ENCODE measurements around the gene REEP1.

REEP1 gene

GRCh38 chr2:86234563-86235131 lies 102.8 kb downstream of the REEP1 start:
- no peak overlapping the region for H4K5ac ChIP-seq (ENCODE audit: low read length)

GRCh38 chr2:86233436-86233835 lies 104.0 kb downstream of the REEP1 start:
- Histone ChIP-seq H2BK15ac (replicated peaks; ENCODE audit: low read depth) (no peak overlapping the region), H3K27me3 (ENCODE audit: insufficient read depth, low read length, poor library complexity) (no peaks in the 10 kb centered on the region), H4K8ac (ENCODE audit: low read depth, low read length) (no peak overlapping the region), H2AK5ac (ENCODE audit: low read length) (no peak overlapping the region), H4K5ac (ENCODE audit: low read length) (no peak overlapping the region), H3K9ac (ENCODE audit: low read length) (no peak overlapping the region), H3K23ac (ENCODE audit: low read length) (no peak overlapping the region), H3K4me2 (ENCODE audit: low read length) (no peak overlapping the region), H2BK120ac (ENCODE audit: low read depth, low read length) (no peak overlapping the region), H2BK5ac (ENCODE audit: low read length) (no peak overlapping the region), H3K56ac (ENCODE audit: low read length) (no peak overlapping the region), H3K18ac (ENCODE audit: low read length) (no peak overlapping the region), H3K79me2 (ENCODE audit: control insufficient read depth, insufficient read depth, low read length) (no peaks in the 10 kb centered on the region), H3K4ac (ENCODE audit: low read depth, low read length) (no peak overlapping the region), H3K36me3 (ENCODE audit: control insufficient read depth, insufficient read depth, low read length) (no peaks in the 10 kb centered on the region), H3K27ac (ENCODE audit: low read depth, low read length) (no peak overlapping the region), H3K4me3 (ENCODE audit: low read length) (no peak overlapping the region), H3K4me1 (ENCODE audit: control insufficient read depth, low read depth, low read length) (no peaks in the 10 kb centered on the region), H3K79me1 (ENCODE audit: low read length) (no peaks in the 10 kb centered on the region)
- no CpG with 5 or more reads among the region's 4 CpGs for WGBS (ENCODE audit: extremely low coverage, insufficient coverage, low lambda C conversion rate)
- DNase-seq: no peak

More at GRCh38 chr2:86234563-86235131, 102.8 kb downstream of the REEP1 start:
- DNase-seq: no peak
- no peak overlapping the region for H3K9ac ChIP-seq (ENCODE audit: low read length)
- WGBS (ENCODE audit: extremely low coverage, insufficient coverage, low lambda C conversion rate): no CpG with 5 or more reads among the region's 3 CpGs
- H3K4me3 ChIP-seq (ENCODE audit: low read length): no peak overlapping the region
- no peak overlapping the region for H4K8ac ChIP-seq (ENCODE audit: low read depth, low read length)
- H3K4me2 ChIP-seq (ENCODE audit: low read length): no peak overlapping the region
- no peaks in the 10 kb centered on the region for H3K79me2 ChIP-seq (ENCODE audit: control insufficient read depth, insufficient read depth, low read length)
- no peak overlapping the region for H3K27ac ChIP-seq (ENCODE audit: low read depth, low read length)
- H3K56ac ChIP-seq (ENCODE audit: low read length): no peak overlapping the region
- H2BK5ac ChIP-seq (ENCODE audit: low read length): no peak overlapping the region
- H3K79me1 ChIP-seq (ENCODE audit: low read length): no peaks in the 10 kb centered on the region
- H2BK15ac ChIP-seq (replicated peaks; ENCODE audit: low read depth): no peak overlapping the region
- no peaks in the 10 kb centered on the region for H3K36me3 ChIP-seq (ENCODE audit: control insufficient read depth, insufficient read depth, low read length)
- no peaks in the 10 kb centered on the region for H3K27me3 ChIP-seq (ENCODE audit: insufficient read depth, low read length, poor library complexity)
- no peak overlapping the region for H2BK120ac ChIP-seq (ENCODE audit: low read depth, low read length)
- H3K18ac ChIP-seq (ENCODE audit: low read length): no peak overlapping the region
- H3K23ac ChIP-seq (ENCODE audit: low read length): no peak overlapping the region
- no peak overlapping the region for H3K4ac ChIP-seq (ENCODE audit: low read depth, low read length)
- no peak overlapping the region for H2AK5ac ChIP-seq (ENCODE audit: low read length)
- H3K4me1 ChIP-seq (ENCODE audit: control insufficient read depth, low read depth, low read length): no peaks in the 10 kb centered on the region

GRCh38 chr2:86232910-86233309 lies 104.5 kb downstream of the REEP1 start:
- no peaks in the 10 kb centered on the region for H3K4me1 ChIP-seq (ENCODE audit: control insufficient read depth, low read depth, low read length)
- no peak overlapping the region for H2BK120ac ChIP-seq (ENCODE audit: low read depth, low read length)
- no peak overlapping the region for H3K4me3 ChIP-seq (ENCODE audit: low read length)
- no peak for DNase-seq
- H3K56ac ChIP-seq (ENCODE audit: low read length): no peak overlapping the region
- H3K79me1 ChIP-seq (ENCODE audit: low read length): no peaks in the 10 kb centered on the region
- H3K9ac ChIP-seq (ENCODE audit: low read length): no peak overlapping the region
- no peak overlapping the region for H3K23ac ChIP-seq (ENCODE audit: low read length)
- H3K18ac ChIP-seq (ENCODE audit: low read length): no peak overlapping the region
- no peak overlapping the region for H4K5ac ChIP-seq (ENCODE audit: low read length)
- no CpG with 5 or more reads among the region's 6 CpGs for WGBS (ENCODE audit: extremely low coverage, insufficient coverage, low lambda C conversion rate)
- no peaks in the 10 kb centered on the region for H3K27me3 ChIP-seq (ENCODE audit: insufficient read depth, low read length, poor library complexity)
- H3K79me2 ChIP-seq (ENCODE audit: control insufficient read depth, insufficient read depth, low read length): no peaks in the 10 kb centered on the region
- H2BK5ac ChIP-seq (ENCODE audit: low read length): no peak overlapping the region
- H3K4me2 ChIP-seq (ENCODE audit: low read length): no peak overlapping the region
- H3K4ac ChIP-seq (ENCODE audit: low read depth, low read length): no peak overlapping the region
- no peak overlapping the region for H4K8ac ChIP-seq (ENCODE audit: low read depth, low read length)
- no peak overlapping the region for H2AK5ac ChIP-seq (ENCODE audit: low read length)
- no peak overlapping the region for H2BK15ac ChIP-seq (replicated peaks; ENCODE audit: low read depth)
- H3K27ac ChIP-seq (ENCODE audit: low read depth, low read length): no peak overlapping the region
- H3K36me3 ChIP-seq (ENCODE audit: control insufficient read depth, insufficient read depth, low read length): no peaks in the 10 kb centered on the region

DNA sequence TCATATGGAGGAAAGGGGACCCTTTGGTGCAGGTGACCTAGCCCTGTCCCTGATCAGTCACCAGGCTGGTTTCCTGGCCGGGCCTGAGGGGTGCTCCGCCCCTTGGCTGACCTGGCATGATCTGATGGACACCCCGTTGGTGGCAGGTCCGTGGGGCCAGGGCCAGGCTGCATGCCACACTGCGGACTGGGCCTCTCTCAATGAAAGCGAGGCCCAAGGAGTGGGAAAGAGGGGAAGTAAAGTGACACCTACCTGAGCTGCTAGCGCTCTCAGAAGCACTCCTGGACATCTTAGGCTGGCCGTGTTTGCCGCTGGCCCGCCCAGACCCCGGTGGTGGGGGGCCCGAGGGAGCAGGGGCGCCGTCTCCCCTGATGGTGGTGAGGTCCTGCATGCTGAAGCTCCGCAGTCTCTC lies 105.0 kb downstream of the REEP1 start:
- Histone ChIP-seq H3K9ac (ENCODE audit: low read length) (no peak overlapping the region), H2BK15ac (replicated peaks; ENCODE audit: low read depth) (no peak overlapping the region), H3K4me3 (ENCODE audit: low read length) (no peak overlapping the region), H3K4me2 (ENCODE audit: low read length) (no peak overlapping the region), H3K27ac (ENCODE audit: low read depth, low read length) (no peak overlapping the region), H2BK120ac (ENCODE audit: low read depth, low read length) (no peak overlapping the region), H3K56ac (ENCODE audit: low read length) (no peak overlapping the region), H3K18ac (ENCODE audit: low read length) (no peak overlapping the region), H3K4ac (ENCODE audit: low read depth, low read length) (no peak overlapping the region), H3K4me1 (ENCODE audit: control insufficient read depth, low read depth, low read length) (no peaks in the 10 kb centered on the region), H3K23ac (ENCODE audit: low read length) (no peak overlapping the region), H3K79me2 (ENCODE audit: control insufficient read depth, insufficient read depth, low read length) (no peaks in the 10 kb centered on the region), H3K27me3 (ENCODE audit: insufficient read depth, low read length, poor library complexity) (no peaks in the 10 kb centered on the region), H3K79me1 (ENCODE audit: low read length) (no peaks in the 10 kb centered on the region), H4K5ac (ENCODE audit: low read length) (no peak overlapping the region), H3K36me3 (ENCODE audit: control insufficient read depth, insufficient read depth, low read length) (no peaks in the 10 kb centered on the region), H2AK5ac (ENCODE audit: low read length) (no peak overlapping the region), H4K8ac (ENCODE audit: low read depth, low read length) (no peak overlapping the region), H2BK5ac (ENCODE audit: low read length) (no peak overlapping the region)
- no peak for DNase-seq
- WGBS (ENCODE audit: extremely low coverage, insufficient coverage, low lambda C conversion rate): no CpG with 5 or more reads among the region's 15 CpGs

GRCh38 chr2:86231680-86232372 lies 105.6 kb downstream of the REEP1 start:
- no peak for DNase-seq
- no peaks in the 10 kb centered on the region for H3K36me3 ChIP-seq (ENCODE audit: control insufficient read depth, insufficient read depth, low read length)
- no peak overlapping the region for H3K23ac ChIP-seq (ENCODE audit: low read length)
- no peak overlapping the region for H3K4me3 ChIP-seq (ENCODE audit: low read length)
- no peaks in the 10 kb centered on the region for H3K79me1 ChIP-seq (ENCODE audit: low read length)
- H3K4me1 ChIP-seq (ENCODE audit: control insufficient read depth, low read depth, low read length): no peaks in the 10 kb centered on the region
- H2AK5ac ChIP-seq (ENCODE audit: low read length): no peak overlapping the region
- no peak overlapping the region for H3K4me2 ChIP-seq (ENCODE audit: low read length)
- H3K4ac ChIP-seq (ENCODE audit: low read depth, low read length): no peak overlapping the region
- no peak overlapping the region for H4K5ac ChIP-seq (ENCODE audit: low read length)
- no peak overlapping the region for H3K56ac ChIP-seq (ENCODE audit: low read length)
- H3K27me3 ChIP-seq (ENCODE audit: insufficient read depth, low read length, poor library complexity): no peaks in the 10 kb centered on the region
- H2BK5ac ChIP-seq (ENCODE audit: low read length): no peak overlapping the region
- H3K9ac ChIP-seq (ENCODE audit: low read length): no peak overlapping the region
- H3K79me2 ChIP-seq (ENCODE audit: control insufficient read depth, insufficient read depth, low read length): no peaks in the 10 kb centered on the region
- H3K27ac ChIP-seq (ENCODE audit: low read depth, low read length): no peak overlapping the region
- H2BK120ac ChIP-seq (ENCODE audit: low read depth, low read length): no peak overlapping the region
- H3K18ac ChIP-seq (ENCODE audit: low read length): no peak overlapping the region
- no peak overlapping the region for H4K8ac ChIP-seq (ENCODE audit: low read depth, low read length)
- H2BK15ac ChIP-seq (replicated peaks; ENCODE audit: low read depth): no peak overlapping the region
- WGBS (ENCODE audit: extremely low coverage, insufficient coverage, low lambda C conversion rate): no CpG with 5 or more reads among the region's 13 CpGs

GRCh38 chr2:86230961-86231360 lies 106.5 kb downstream of the REEP1 start:
- no peak overlapping the region for H3K23ac ChIP-seq (ENCODE audit: low read length)
- H3K4me1 ChIP-seq (ENCODE audit: control insufficient read depth, low read depth, low read length): no peaks in the 10 kb centered on the region
- H2BK5ac ChIP-seq (ENCODE audit: low read length): no peak overlapping the region
- H3K79me1 ChIP-seq (ENCODE audit: low read length): no peaks in the 10 kb centered on the region
- H3K9ac ChIP-seq (ENCODE audit: low read length): no peak overlapping the region
- no peak overlapping the region for H3K4me3 ChIP-seq (ENCODE audit: low read length)
- H3K36me3 ChIP-seq (ENCODE audit: control insufficient read depth, insufficient read depth, low read length): no peaks in the 10 kb centered on the region
- no peak overlapping the region for H2BK15ac ChIP-seq (replicated peaks; ENCODE audit: low read depth)
- H3K56ac ChIP-seq (ENCODE audit: low read length): no peak overlapping the region
- no peaks in the 10 kb centered on the region for H3K79me2 ChIP-seq (ENCODE audit: control insufficient read depth, insufficient read depth, low read length)
- H2AK5ac ChIP-seq (ENCODE audit: low read length): no peak overlapping the region
- H3K4me2 ChIP-seq (ENCODE audit: low read length): no peak overlapping the region
- H3K27ac ChIP-seq (ENCODE audit: low read depth, low read length): no peak overlapping the region
- no peak overlapping the region for H4K5ac ChIP-seq (ENCODE audit: low read length)
- DNase-seq: no peak
- H2BK120ac ChIP-seq (ENCODE audit: low read depth, low read length): no peak overlapping the region
- H3K18ac ChIP-seq (ENCODE audit: low read length): no peak overlapping the region
- no peak overlapping the region for H3K4ac ChIP-seq (ENCODE audit: low read depth, low read length)
- H4K8ac ChIP-seq (ENCODE audit: low read depth, low read length): no peak overlapping the region
- H3K27me3 ChIP-seq (ENCODE audit: insufficient read depth, low read length, poor library complexity): no peaks in the 10 kb centered on the region
- no CpG with 5 or more reads among the region's 5 CpGs for WGBS (ENCODE audit: extremely low coverage, insufficient coverage, low lambda C conversion rate)

All from mesendoderm (in vitro differentiated cells).